Activated CD4-positive, alpha-beta T cell treated with anti-CD3 and anti-CD28 coated beads for 1 hour (primary cell): Measurements from ENCODE around the gene POLR1C.
"Not testable (repeated sequence)": the region's sequence is repeated elsewhere in the genome, so short reads cannot be mapped to it uniquely, and the experiment has no call there.

Experiments used
- DNase-seq: peaks from one replicate; pipeline ENCODE4 v3.0.0-alpha.2; 2020

Gene POLR1C

GRCh38 chr6:43493230-43493629, 23.7 kb upstream of the POLR1C start:
- no peak for DNase-seq

GRCh38 chr6:43493833-43494232, 23.1 kb upstream of the POLR1C start:
- DNase-seq, result no peak

- DNase-seq, result no peak
These were observed 22.6 kb upstream of the POLR1C start for GRCh38 chr6:43494321-43494720.

- DNase-seq, result no peak
These were observed 22.1 kb upstream of the POLR1C start for GRCh38 chr6:43494766-43495165.

- no peak for DNase-seq
These were observed 21.4 kb upstream of the POLR1C start for GRCh38 chr6:43495409-43495941.

- no peak for DNase-seq
These were observed 20.3 kb upstream of the POLR1C start for GRCh38 chr6:43496370-43497128.

GRCh38 chr6:43497129-43497396, 19.8 kb upstream of the POLR1C start:
- DNase-seq, result no peak

GRCh38 chr6:43497689-43498088, 19.2 kb upstream of the POLR1C start:
- no peak for DNase-seq

- not testable (repeated sequence) for DNase-seq
These were observed 18.6 kb upstream of the POLR1C start for GRCh38 chr6:43498291-43498690.

GRCh38 chr6:43499028-43499815, 17.7 kb upstream of the POLR1C start:
- DNase-seq, result no peak

GRCh38 chr6:43500921-43501320, 16.0 kb upstream of the POLR1C start:
- DNase-seq, result no peak

- no peak for DNase-seq
These were observed 14.2 kb upstream of the POLR1C start for GRCh38 chr6:43502666-43503065.

- DNase-seq, result no peak
These were observed 13.4 kb upstream of the POLR1C start for GRCh38 chr6:43503443-43503842.

GRCh38 chr6:43504756-43505593, 11.9 kb upstream of the POLR1C start:
- DNase-seq, result no peak

- DNase-seq, result no peak
These were observed 11.2 kb upstream of the POLR1C start for GRCh38 chr6:43505718-43506117.

GRCh38 chr6:43506171-43506570, 10.7 kb upstream of the POLR1C start:
- DNase-seq, result no peak

GRCh38 chr6:43506667-43507471, 10.0 kb upstream of the POLR1C start:
- peak; percentile 63 for DNase-seq

GRCh38 chr6:43508481-43509141, 8.3 kb upstream of the POLR1C start:
- no peak for DNase-seq

GRCh38 chr6:43509142-43509983, 7.5 kb upstream of the POLR1C start:
- no peak for DNase-seq

GRCh38 chr6:43509984-43510826, 6.7 kb upstream of the POLR1C start, which contains the start of gene LRRC73:
Gene LRRC73 (minus strand): TSS chr6:43510346. CDS start chr6:43509785, 561 bp downstream.
- peak; percentile 65 for DNase-seq
